Measurements from ENCODE around the gene QDPR.
"Not testable (repeated sequence)": the region's sequence is repeated elsewhere in the genome, so short reads cannot be mapped to it uniquely, and the experiment has no call there.

The QDPR gene

DNA sequence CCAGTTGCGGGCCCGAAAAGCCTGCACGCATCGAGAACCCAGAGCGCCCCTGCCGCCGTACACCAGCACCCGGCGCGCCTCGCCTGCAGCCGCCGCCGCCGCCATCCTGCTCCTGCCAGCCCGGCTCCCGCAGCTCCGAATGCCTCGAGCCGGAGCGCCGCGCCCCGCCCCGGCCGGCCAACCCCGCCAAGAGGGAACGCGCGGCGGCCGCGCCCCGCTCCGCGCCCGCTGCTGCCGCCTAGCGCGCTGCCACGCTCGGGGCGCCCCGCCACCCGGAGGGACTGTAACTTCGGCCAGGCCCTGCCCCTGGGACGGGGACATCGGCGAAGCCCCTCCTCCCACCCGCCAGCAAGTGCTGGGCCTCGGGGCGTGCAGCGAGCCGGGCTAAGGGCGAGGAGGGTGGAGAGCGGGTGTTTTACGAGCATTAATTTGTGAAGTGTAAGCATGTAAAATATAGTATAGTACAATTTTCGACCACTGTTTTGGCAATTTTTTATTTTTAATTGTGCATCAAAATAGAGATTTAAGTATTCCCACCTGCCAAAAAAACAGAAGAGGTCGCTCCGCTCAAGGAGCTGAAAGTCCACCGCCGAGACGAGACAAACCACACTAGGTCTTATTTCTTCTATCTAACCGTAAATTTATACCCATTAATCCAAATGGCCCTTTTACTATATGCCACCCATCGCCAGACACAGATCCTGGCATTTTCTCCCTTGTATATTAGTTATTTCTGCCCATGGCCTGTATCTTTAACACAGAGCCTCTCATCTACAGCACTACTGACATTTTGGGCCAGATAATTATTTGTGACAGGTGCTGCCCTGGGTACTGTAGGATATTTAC, at the start of gene QDPR:
Gene QDPR (minus strand): TSS at position 141 of the 846 bp plus-strand sequence. CDS start 36 bp downstream, at position 105.
- DNase-seq: peak; percentile 44

DNA sequence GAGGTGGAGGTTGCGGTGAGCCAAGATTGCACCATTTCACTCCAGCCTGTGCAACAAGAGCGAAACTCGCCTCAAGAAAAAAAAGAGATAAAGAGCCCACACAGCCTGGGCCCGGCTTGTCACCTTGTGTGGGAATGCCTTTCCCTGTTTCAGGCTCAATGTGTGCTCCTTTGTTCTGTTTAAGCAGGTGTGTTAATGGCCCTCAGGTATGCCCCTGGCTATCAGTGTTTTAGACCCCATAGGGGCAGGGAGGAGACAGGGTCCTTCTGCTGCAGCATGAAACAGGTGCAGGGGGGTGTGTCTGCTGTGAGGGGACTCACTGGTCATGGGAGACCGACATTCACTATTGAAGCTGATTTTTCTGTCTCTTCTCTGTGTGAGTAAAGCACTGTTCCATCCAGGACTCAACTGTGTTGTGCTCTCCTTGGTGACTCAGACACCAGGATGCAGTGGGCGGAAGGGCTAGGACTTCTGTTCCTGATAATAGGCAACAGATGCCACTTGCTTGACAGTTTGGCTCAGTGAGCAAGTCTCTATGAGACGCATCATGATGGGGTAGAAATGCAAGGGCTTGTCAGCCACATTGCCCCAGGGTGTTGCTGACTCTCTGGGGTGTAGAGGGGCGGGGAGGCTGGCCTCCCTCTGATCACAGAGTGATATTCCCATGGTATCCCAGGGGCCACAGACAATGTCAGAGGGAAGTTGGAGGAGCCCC, 49.5 kb upstream of the QDPR start:
- DNase-seq: no peak

DNA sequence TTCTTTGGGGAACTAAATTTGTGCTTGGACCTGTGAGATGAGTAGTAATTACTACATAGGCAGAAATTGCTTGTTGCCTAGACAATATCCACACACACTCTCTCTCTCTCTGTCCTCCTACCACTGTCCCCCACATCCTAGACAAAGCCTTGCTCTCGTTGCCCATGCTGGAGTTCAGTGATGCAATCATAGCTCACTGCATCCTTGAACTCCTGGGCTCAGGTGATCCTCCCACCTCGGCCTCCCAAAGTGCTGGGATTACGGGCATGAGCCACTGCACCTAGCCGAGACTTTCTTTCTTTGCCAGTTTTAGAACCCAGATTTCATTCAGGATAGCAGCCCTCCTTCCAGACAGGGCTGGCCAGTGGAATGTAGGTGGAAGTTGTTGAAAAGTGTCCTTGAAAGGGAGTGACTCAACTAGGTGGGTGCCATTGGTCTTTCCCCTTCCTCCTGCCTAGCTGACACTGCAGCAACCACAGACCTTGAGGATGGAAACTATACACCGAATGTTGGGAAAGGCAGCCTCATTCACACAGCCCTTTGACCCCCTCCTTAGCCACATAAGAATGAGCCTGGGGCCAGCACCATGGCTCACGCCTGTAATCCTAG, 48.3 kb upstream of the QDPR start:
- DNase-seq: no peak

DNA sequence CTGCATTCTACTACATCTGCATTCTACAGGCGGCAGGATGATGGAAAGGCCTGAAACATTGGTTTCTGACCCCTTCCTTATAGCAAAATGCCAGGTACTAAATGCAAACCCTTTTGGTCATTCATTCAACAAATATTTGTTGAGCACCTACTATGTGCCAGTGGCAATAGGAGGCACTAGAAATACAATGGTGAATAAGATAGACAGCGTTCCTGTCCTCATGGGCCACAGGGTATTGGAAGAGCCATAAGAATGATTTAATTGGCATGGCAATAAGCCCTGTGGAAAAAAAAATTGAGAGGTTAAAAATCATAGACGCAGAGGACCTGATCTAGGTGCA, 47.8 kb upstream of the QDPR start:
- no peak for DNase-seq

DNA sequence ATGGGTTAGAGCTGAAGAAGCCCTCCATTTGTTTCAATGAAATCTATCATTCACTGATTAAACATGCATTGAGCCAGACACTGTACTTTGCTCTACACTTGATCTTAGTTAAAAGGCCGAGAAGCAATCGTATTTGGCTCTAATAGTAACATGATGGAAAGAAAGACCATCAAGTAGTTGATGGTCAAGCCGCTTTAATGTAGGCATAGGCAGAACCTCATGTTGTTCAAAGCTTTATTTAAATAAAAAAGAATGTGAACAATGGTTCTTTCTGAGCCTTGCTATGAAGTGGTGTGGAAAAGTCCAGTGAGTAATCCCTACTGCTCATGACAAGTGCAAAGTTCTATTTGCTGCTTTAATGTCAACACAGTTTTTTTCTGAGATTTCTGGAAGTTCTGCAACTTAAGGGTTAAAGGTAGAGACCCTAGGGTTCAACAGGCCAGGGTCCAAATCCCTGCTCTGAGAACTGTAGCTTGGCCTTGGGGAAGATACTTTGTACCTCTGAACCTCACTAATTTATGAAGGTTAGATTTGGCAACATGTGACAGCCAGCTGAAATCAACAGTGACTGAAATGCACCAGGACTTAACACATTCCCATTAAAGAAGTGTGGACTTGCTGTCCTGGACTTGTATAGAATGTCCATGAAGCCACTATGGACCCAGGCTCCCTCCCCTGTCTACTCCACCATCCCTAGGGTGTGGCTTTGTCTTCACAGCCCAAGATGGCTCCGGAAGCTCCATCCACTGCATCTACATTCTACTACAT, 47.2 kb upstream of the QDPR start:
- DNase-seq: no peak

DNA sequence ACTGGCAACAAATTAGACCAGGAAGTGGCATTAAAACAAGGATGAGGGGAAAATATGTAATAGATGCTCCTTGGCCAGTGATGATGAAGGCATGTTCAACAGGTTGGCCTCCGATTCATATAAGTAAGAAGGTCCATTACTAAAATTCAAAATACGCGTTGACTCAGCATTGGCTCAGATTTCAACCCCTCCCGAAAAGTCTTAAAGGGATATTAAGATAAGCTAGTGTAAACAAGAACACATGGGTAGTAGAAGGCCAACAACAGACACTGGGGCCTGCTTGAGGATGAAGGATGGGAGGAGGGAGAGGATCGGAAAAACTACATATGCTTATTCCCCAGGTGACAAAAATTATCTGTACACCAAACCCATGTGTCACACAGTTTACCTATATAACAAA, 46.0 kb upstream of the QDPR start:
- no peak for DNase-seq

DNA sequence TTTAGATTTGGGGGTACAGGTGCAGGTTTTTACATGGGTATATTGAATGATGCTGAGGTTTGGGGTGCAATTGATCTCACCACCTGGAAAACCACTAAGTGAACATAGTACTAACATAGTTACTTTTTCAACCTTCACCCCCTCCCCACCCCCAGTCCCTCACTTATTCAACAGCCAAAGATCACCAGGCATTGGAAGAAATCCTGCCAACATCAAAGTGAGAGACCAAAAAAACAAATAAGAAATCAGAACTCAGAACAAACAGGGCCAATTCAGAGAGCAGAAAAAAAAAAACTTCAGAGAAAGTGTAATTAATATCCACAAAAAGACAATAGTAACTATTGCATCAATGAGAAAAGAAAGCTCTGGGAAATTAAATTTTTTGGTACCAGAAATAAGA, 44.6 kb upstream of the QDPR start:
- DNase-seq: no peak

DNA sequence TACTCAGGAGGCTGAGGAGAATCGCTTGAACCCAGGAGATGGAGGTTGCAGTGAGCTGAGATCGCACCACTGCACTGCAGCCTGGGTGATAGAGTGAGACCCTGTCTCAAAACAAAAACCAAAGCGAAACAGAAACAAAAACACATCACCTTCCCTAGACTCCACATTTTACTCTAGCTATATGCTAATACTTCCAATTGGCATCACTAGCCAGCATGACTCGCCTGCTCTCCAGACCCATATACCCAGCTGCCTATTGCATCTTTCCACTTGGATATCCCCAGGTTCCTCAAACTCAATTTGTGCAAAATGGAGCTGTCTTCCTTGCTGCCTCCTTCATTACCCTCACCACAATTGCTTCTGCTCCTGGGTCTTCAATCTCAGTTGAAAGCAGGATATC, 42.7 kb upstream of the QDPR start:
- DNase-seq: no peak

DNA sequence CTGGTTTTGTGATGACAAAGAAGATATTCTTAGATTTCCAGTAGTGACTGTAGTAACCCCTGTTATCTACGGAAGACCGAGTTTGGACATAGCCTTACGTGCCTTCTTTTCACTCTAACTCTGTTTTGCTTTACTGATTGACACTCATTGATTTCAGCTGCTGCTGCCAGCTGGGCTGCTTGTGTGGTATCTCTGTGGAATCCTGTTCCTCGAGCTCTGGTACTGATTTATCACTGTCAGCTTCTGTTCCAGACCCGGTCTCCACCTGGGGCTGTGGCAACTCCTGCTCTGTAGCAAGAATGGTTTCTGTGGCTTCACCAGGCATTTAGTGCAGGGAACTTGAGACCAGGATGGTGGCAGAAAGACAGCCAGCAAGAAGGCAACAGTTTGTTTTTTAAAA, 40.5 kb upstream of the QDPR start:
- DNase-seq: no peak

DNA sequence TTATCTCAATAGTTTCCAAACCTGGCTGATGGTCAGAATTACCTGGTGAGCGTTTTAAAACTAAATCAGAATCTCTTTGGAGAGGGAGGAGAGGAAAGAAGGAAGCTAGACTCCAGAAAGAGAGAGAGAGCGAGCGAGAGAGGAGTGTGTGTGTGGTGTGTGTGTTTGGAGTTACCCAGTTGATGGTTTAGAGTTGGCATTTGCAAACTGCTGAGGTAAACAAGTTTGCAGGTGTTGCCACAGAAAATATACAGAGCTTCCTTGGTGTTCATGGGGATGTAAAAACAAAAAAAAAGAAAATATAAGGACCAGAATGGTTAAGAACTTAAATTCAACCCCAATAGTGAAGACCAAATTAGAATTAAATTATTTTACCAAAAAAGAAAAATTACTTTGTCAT, 38.7 kb upstream of the QDPR start:
- DNase-seq: no peak

DNA sequence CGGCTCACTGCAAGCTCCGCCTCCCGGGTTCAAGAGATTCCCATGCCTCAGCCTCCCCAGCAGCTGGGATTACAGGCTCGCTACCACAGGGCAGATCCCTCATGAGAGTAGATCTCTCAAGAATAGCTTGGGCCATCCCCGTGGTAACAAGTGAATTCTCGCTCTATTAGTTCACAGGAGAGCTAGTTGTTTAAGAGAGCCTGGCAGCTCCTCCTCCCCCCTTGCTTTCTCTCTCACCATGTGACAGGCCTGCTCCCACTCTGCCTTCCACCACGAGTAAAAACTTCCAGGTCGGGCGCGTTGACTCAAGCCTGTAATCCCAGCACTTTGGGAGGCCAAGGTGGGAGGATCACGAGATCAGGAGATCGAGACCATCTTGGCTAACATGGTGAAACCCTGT, 34.8 kb upstream of the QDPR start:
- DNase-seq: no peak

DNA sequence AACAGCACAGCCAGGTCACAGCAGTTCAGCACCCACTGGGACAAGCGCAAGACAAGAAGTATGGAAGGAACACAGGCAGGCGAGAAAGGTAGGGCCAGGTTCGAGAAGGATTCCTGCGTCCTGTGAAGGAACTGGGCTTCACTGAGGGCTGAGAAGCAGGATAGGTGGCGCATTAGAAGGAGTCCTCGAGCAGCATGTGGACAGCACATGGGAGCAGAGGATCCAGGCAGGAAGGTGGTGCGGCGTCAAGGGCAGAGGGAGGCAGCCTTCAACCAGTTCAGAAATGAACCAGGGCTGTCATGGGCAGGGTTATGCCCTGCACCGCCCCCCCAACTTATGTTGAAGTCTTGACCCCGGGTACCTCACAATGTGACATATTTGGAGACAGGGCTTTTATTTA, 34.3 kb upstream of the QDPR start:
- no peak for DNase-seq

DNA sequence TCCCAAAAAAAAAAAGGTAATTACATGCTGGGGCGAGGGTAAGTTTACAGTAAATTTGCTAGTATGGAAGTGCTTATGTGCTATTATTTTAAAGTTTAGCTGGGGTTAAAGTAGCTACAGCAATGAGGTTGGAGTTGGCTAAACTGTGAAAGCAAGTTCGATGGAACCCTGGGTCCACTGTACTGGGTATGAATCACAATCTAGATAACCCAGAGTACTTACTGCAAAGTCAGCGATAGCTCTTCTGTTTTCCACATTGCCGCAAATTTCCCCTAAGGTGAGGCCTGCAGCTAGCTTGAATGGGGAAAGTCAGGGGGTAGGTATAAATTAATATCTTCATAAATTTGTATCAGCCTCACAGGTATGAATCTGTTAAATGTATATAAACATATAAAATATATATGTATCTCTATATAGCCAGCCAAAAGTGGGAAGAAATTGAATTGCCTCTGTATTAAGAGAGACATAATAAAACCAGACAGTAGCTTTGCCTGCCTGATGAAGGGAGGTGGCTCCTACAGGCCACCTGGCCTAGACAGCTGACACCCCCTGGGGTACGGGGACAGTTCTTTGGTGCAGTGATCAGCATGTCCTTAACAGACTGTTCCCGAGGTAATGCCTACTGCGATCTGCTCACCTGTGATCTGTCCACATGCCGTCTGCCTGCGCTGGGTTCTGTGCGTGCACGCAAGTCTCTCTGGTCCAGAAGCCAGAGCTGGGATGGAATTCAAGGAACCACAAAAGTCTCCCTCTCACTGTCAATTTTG, 33.7 kb upstream of the QDPR start:
- no peak for DNase-seq

DNA sequence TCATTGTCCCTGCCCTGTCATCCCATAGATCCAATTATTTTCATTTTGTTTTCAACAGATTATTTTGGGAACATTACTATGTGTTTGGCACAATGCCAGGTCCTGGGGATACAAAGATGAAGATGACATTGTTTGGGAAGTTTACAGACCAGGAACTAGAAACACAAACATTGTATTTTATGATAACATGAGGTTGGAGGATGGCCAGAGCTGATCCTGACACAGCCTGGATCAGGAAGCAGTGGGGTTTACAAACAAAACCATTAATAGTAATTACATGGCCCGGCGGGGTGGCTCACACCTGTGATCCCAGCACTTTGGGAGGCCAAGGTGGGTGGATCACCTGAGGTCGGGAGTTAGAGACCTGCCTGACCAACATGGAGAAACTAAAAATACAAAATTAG, 32.9 kb upstream of the QDPR start:
- peak; percentile 39 for DNase-seq

DNA sequence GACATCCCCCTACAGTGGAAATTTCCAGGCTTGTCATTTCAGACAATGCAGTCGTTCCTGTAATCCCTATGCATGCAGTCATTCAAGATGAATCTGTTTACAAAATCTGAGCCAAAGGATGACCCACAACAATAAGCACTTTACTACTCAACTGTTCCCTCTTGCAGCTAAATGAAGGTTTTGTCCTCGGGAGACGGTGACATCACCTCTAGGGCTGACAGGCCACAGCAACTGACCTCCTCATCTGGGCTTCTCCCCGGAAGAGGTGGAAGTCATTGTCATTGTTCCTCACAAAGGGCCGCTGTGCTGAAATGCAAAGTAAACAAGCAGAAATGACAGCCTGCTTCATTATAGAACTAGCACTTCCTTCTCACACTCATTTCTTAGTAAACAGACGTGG, 32.3 kb upstream of the QDPR start:
- DNase-seq: peak; percentile 24

DNA sequence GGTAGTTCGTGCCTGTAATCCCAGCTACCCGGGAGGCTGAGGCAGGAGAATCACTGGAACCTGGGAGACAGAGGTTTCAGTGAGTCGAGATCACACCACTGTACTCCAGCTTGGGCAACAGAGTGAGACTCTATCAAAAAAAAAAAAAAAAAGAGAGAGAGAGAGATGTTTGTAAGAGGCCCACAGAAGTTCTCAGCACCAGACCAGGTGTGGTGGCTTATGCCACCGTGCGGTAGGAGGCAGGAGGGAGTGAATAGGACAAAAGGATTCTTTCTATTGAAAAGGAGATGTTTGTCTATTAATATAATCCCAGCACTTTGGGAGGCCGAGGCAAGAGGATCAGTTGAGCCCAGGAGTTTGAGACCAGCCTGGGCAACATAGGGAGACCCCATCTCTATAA, 25.2 kb upstream of the QDPR start:
- not testable (repeated sequence) for DNase-seq

DNA sequence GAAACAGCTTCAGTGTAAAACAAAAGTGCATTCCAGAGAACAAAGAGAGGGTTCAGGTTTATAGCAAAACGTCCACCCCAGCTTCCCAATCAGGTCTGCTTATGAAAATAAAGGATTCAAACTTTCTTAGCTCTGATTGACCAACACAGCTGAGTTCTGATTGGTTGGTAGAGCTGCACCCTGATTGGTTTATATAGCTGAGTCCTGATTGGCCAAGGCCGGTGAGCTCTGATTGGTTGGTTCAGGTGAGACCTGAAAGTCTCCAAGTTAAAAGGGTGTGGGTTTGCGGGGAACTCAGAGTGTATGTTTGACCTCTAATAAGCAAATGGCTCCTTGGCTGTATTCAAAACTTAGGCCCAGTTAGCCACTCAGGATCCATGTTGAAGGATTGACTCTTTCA, 24.0 kb upstream of the QDPR start:
- no peak for DNase-seq

DNA sequence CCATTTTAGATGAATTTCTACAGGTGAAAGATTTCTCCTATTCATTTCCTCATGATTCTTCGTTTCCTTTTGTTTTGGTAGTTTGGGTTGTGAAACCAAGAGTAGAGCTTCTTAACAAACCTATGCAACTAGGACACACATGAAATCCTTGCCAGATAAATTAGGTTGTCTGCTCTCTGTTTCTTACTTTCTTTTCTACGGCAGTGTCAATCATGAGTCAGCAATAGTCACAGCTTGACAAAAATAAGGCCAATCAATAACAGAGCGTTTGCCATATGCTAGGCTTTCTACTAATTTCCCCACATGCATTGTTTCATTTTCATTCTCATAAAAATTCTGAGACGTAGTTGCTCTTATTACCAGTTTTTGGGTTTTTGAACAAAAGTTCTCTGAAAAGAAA, 23.4 kb upstream of the QDPR start:
- no peak for DNase-seq

DNA sequence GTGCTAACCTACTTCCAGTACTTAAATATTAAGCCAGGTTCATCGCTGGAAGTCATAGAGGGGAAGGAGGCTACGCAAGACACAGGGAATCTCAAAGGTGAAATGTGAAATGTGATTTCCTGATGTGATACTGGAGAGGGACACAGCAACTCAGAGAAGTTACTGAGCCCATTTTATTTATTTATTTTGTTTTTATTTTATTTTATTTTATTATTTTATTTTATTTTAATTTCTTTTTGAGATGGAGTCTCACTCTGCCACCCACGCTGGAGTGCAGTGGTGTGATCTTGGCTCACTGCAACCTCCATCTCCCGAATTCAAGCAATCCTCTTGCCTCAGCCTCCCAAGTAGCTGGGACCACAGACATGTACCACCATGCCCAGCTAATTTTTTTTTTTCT, 22.8 kb upstream of the QDPR start:
- no peak for DNase-seq

DNA sequence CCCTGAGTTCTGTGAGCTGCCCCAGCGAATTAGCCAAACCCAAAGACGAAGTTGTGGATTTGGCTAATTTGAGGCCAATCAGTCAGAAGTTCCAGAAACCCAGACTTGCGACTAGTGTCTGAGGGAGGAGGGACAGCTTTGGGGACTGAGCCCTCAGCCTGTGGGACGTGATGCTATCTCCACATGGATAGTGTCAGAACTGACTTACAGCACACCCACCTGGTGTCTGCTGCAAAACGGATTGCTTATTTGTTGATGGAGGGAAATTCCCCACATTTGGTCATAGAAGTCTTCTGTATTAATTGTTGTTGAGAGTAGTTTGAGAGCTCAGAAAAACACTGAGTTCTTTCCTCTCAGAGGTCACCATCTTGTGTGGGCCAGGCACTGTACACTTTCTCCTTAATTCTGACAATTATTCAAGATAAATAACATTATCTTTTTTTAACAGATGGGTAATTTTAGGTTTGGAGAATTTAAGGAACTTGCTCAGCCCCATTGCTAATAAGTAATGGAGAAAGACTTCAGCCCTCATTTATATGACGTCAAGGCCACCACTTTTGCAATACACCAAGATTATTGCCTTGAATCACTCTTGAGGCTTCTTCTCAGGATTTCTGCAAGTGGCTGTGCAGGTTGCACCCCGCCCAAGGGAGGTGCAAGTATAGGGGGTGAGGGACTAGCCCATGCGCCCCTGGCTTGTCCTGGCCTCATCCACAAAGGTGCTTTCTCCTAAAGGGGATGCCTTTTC, 19.8 kb upstream of the QDPR start:
- DNase-seq: no peak

DNA sequence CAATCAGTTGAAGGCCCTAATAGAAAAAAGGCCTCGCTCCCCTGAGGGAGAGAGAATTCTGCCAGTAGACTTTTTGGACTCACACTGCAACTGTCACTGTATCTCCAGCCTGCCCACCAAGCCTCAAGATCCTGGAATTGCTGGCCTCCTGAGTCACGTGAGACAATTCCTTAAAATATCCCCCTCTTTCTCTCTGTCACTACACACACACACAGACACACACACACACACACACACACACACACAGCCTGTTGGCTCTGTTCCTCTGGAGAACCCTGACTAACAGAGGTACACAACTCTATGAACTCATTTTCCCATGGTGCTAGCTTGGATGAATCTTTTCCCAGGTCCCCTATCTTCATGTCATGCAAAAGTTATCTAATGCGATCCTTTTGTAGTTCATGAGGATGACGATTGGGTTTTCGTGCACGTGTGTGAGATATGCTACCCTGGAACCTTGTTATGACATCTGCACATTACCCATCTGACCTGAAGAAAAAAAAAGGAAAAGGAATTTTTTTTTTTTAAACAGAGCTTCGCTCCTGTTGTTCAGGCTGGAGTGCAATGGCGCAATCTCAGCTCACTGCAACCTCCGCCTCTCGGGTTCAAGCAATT, 16.8 kb upstream of the QDPR start:
- no peak for DNase-seq

Data from NCI-H1105 treated with DMSO at 0.1 percent for 48 hours (cell line).